Right lung (tissue), 5 donors: Measurements from ENCODE around the gene TATDN2. TPM values are rescaled to one million over a fixed set of nuclear protein-coding genes. Genes with fewer than 3 reads are reported as not detected.
"Not testable (repeated sequence)": the region's sequence is repeated elsewhere in the genome, so short reads cannot be mapped to it uniquely, and the experiment has no call there.

ENCODE experiments used
- DNase-seq, 2 donors: peaks; one replicate each; pipeline ENCODE4 v3.0.0-alpha.2; 2013
- polyA plus RNA-seq, 5 donors: library from polyadenylated mRNA; unstranded; fragments of 120-200 nt; gene quantifications; one replicate each; pipeline versions ENCODE4 v1.2.1 to v1.2.3, GENCODE V29; 2013; ENCODE audit warnings: inconsistent platforms in 1 of 5, low replicate concordance in 1 of 5; ENCODE audit not compliant: insufficient read length in 5 of 5, insufficient read depth in 1 of 5

The TATDN2 gene
- polyA plus RNA-seq, 5 donors = 33.8 to 43.3 (median 36.1) TPM

DNA sequence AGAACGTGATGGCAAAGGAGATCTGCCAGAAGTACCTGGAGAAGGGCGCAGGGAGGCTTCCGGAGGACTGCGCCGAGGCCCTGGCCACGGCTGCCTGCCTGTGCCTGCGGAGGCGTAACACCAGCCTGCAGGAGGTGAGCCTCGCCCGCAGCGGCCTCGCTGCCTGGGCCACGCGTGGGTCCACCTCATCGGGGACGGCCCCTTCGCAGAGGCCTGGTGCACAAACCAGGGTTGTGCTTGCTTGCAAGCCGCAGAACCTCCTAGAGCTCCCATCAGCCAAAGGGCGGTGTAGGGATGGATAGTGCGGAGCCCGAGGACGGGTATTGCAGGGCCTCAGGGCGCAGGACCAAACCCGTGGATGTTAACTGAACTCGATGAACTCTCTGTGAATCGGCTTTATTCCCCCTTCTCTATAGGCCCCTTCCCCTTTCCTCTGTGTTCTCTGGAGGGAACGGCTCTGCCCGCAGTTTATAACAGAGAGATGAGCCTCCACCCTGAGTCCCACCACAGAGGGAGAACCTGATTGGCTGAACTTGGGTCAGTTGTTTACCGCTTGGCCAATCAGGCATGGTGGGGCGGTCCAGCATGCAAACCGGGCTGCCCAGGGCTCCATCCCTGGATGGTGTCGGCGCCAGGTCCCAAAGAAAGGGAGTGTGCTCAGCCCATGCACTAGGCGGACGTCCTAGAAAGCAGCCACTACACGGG is 13.6 kb upstream of the TATDN2 start:
- no peak for DNase-seq

GRCh38 chr3:10235551-10235950 is 12.7 kb upstream of the TATDN2 start:
- no peak for DNase-seq

- no peak for DNase-seq
Measured at GRCh38 chr3:10238345-10239183, 9.7 kb upstream of the TATDN2 start.

GRCh38 chr3:10240799-10241198 is 7.5 kb upstream of the TATDN2 start:
- DNase-seq = no peak

GRCh38 chr3:10242182-10243065 is 5.8 kb upstream of the TATDN2 start:
- DNase-seq = no peak

DNA sequence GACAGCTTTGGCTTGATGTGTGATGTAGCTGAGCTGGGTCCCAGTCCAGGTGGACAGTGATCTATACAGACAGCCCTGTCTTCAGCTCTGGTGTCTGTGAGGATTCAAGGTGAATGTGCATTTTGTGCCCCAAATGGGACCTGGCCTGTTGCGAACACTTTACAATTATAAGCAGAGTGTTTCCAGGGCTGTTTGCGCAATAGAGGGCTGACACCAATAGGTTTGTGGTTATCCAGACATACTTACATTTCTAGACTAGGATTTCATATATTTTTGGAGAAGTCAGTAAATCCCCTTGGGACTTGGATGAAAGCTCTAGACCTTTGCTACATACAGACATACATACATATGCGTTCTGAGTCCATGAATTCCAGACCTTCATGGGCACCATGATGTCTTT is 4.2 kb upstream of the TATDN2 start:
- no peak for DNase-seq

DNA sequence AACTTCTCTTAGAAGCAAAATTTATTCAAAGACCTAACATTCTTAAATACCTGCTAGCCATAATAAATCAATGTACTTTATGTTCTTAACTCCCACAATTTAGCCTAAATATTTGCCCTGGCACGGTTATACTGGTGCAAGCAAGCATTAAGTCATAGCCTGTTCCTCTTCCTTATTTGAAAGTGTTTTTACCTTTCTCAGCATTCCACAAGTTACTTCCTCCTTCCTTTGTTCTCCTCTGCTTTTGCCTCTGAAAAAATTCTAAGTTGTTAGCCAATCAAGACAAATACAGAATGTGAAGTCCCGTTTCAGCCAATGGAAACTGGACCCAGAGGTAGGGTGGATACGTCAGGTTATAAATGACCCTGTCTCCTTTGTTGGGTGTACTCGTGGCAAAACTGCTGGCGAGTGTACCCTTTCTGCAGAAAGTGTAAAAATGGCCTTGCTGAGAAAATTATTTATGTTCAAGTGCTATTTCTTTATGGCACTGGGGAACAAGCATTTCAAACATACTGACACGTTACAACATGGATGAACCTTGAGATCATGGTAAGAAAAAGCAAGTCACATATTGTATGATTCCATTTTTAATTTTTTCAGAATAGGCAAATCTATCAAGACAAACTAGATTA is 3.1 kb upstream of the TATDN2 start:
- DNase-seq = no peak

DNA sequence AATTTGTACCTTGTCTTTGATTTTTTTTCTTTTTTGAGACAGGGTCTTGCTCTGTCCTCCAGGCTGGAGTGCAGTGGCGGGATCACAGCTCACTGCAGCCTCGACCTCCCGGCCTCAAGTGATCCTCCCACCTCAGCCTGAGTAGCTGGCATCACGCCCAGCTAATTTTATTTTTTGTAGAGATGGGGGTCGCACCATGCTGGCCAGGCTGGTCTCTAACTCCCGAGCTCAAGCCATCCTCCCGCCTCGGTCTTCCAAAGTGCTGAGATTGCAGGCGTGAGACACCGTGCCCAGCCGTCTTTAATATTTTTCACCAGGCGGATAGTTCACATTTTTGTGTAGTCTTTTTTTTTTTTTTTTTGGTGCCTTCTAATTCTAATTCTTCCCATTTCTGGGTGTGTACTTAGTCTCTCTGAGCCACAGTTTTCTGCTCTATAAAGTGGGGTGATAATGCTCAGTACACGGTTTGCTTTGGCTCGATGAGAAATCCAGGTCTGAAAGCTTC is 528 bp upstream of the TATDN2 start:
- no peak for DNase-seq

DNA sequence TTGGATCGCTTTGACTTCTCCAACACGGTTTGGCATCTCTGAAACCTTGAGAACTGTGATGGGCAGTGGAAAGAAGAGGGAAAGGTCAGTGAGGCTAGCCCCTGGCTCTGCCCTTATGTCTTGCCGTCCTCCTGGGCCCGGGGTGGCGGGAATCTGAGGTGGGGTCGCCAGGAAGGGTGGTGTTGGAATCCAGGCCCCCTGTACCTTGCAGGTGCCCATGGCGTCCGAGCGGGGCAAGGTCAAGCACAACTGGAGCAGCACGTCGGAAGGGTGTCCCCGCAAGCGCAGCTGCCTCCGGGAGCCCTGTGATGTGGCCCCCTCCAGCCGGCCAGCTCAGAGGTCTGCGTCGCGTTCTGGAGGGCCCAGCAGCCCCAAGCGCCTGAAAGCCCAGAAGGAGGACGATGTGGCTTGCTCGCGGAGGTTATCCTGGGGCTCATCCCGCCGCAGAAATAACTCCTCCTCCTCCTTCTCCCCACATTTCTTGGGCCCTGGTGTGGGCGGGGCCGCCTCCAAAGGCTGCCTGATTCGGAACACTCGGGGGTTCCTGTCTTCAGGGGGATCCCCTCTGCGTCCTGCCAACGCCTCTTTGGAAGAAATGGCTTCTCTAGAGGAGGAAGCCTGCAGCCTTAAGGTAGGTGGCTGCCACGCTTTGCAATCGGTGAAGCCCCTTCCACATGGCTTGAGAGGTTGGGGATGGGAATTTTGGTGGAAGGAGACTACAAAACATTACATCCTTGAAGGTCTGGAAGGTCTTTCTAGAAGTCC is 907 bp downstream of the TATDN2 start:
- DNase-seq = no peak

DNA sequence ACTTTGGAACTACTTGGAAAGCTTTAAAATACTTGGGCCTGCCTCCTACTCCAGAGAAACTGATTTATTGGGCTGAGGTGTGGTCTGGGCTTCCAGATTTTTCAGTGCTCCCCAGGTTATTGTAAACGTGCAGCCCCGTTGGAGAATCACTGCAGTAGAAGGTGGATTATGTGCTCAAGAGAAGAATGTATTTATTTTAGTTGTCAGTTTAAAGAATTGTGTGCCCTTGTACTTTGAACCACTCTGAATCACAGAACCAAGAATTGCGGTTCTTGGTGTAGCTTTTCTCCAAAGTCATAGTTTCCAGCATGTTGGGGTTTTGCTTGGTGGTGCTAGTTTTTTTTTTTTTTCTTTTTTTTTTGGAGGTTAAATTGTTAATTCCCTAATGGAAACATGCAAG is 1.6 kb downstream of the TATDN2 start:
- DNase-seq = no peak

DNA sequence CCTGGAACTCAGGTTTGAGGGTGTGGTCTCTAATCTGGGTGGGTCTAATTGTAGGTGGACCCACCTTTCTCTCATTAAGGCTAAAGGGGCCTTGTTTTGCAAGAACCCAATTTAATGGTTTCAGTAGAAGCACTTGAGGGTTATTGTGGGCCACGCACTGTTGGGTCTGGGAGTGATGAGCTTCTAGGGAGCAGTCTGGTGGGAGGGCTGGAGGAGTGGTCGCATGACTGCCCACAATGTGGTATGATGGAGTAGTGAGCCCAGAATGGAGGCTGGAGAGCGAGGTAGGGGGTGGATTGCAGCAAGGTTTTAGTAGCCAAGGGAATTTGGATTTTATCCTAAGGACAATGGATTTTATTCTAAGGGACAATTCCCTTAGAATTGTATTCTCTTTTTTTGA is 2.7 kb downstream of the TATDN2 start:
- no peak for DNase-seq

GRCh38 chr3:10253731-10254130 is 5.5 kb downstream of the TATDN2 start:
- DNase-seq = no peak

- DNase-seq = no peak
Measured at GRCh38 chr3:10255835-10256234, 7.6 kb downstream of the TATDN2 start.

DNA sequence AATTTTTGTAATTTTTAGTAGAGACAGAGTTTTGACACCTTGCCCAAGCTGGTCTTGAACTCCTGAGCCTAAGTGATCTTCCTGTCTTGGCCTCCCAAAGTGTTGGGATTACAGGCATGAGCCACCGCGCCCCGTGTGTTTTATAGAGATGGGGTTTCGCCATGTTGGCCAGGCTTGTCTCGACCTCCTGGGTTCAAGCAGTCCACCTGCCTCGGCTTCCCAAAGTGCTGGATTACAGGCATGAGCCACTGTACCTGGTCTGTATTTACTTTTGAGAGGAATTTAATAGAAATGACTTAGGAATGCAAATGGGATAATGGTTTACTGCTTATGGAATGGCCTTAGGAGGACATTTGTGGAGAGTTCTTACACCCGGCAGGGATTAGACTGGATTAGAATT is 10.8 kb downstream of the TATDN2 start:
- DNase-seq = no peak

DNA sequence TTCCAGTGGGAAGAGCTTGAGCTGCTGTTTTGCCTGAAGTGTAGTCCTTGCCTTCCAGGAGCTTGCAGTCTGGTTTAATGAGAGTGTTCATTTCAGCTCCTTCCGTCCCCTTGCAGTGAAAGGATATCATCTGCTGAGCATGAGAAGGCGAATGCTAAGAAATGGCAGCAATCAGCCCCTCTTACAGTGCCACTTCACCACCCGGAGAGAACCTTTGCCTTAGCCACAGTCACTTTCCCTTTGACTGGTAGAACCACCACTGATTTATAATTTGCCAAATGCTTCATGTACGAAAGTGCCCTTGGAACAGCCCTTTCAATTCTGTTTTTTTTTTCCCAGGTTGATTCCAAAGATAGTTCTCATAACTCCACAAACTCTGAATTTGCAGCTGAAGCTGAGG is 11.5 kb downstream of the TATDN2 start:
- DNase-seq = no peak

GRCh38 chr3:10260211-10260701 is 12.0 kb downstream of the TATDN2 start:
- no peak for DNase-seq

DNA sequence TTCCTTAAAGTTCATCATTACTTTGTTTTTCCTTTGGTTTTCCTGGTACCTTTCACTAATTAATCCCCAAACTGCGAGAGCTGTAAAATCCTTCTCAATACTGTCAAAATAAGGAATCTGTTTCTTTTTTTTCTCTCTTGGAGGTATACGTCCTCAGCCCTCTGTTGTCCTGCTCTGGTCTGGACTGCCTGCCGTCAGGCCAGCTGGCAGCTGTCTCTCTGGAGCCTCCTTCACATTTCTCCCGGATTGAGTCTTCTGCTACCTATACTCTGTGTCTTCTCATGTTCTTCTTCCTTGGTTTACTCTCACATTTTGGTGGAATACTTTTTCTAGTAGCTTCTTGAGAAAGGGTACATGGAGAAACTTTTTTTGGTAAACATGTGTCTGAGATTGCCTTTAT is 13.8 kb downstream of the TATDN2 start:
- DNase-seq = no peak

DNA sequence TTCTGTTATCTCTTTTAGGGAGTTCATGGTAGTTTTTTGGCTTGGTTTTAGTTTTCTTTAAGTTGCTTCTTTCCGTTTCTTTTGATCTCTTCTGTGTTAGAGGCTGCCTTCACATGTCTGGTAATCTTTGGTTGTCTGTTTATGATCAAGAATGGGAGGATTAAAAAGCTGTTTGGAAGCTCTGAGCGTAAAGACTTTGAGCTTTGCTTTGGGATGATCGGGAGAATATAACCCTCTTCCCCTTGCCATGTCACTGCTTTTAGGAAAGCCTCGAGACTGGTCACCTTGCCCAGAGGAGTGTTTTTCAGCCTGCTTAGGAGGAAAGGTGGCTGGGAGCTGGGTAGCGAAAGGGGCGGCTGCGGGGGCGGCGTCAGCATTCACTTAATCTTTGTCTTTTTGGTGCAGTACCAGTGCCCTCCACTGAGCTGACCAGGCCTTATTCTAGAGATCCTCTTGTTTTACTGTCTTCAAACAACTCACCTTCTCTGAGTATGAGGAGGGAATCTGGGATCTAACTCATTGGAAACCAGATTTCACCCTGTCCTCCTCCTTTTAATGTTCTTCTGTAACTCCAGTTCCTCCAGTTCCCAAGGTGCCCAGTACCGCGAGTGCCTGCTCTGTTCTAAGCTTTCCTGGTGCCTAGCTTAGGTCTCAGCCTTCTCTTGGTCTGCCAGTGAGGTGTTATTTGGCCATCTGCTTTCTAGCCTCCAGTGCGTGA is 15.5 kb downstream of the TATDN2 start:
- no peak for DNase-seq

DNA sequence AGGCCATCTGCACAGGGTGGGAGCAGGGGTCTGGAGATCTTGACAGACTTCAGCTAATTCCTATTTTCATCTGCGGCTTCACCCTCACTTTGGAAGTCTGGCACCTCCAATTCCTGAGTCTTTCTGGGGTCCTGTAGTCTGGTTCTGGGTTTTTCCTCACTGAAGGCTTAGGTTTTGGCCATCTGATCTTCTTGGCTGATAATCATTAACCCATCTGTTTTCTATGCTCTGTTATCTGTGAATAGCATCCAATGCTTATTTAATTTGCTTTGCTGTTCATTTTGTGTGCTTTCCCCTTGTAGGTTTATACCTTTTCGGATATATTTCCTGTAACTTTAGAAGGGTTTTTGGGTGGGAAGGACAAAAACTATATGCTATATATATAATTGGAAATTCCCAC is 17.6 kb downstream of the TATDN2 start:
- no peak for DNase-seq

DNA sequence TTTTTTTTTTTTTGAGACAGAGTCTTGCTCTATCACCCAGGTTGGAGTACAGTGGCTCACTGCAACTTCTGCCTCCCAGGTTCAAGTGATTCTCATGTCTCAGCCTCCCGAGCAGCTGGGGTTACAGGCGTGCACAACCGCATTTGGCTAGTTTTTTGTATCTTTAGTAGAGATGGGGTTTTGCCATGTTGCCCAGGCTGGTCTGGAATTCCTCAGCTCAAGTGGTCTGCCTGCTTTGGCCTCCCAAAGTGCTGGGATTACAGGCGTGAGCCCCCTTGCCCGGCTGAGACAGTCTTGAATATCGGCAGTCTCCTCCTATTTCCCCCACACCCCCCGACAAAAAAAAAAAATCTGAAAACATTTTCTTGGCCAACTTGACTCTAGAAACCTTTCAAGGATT is 18.7 kb downstream of the TATDN2 start:
- DNase-seq = not testable (repeated sequence)
